HepG2 (cell line): ENCODE measurements around the gene OLR1. TPM values are rescaled to one million over a fixed set of nuclear protein-coding genes. Genes with fewer than 3 reads are reported as not detected.

ENCODE experiments used
- CAMTA2 ChIP-seq: sonication (generic); formaldehyde crosslinking; IDR thresholded peaks from 2 replicates; pipeline ENCODE4 v1.4.0; 2020; ENCODE audit warnings: mild to moderate bottlenecking, missing genetic modification reagents, borderline replicate concordance
- CCDC6 ChIP-seq: sonication (generic); formaldehyde crosslinking; IDR thresholded peaks from 2 replicates; pipeline ENCODE4 v1.8.1; 2022; ENCODE audit warnings: mild to moderate bottlenecking, missing genetic modification reagents, moderate library complexity
- HIVEP1 ChIP-seq: sonication (generic); formaldehyde crosslinking; IDR thresholded peaks from 2 replicates; pipeline ENCODE4 v1.4.0; 2020; ENCODE audit warnings: mild to moderate bottlenecking, missing genetic modification reagents
- HNRNPL ChIP-seq: fragments of 200-400 bp; formaldehyde crosslinking; IDR thresholded peaks from 2 replicates; pipeline ENCODE4 v1.6.1; 2017; ENCODE audit warnings: mild to moderate bottlenecking, low read depth, low read length
- HOXA3 ChIP-seq: sonication (generic); formaldehyde crosslinking; IDR thresholded peaks from 2 replicates; pipeline ENCODE4 v1.5.0; 2020; ENCODE audit warnings: missing genetic modification reagents
- MAX ChIP-seq: IDR thresholded peaks from 2 replicates; pipeline ENCODE4 v1.6.1; 2012; ENCODE audit warnings: inconsistent platforms
- NFE2 ChIP-seq: sonication (generic); formaldehyde crosslinking; IDR thresholded peaks from 2 replicates; pipeline ENCODE4 v1.4.0; 2020; ENCODE audit warnings: missing genetic modification reagents
- PAXIP1 ChIP-seq: sonication (generic); formaldehyde crosslinking; conservative IDR thresholded peaks from 2 replicates; pipeline ENCODE4 v1.4.0; 2020; ENCODE audit warnings: mild to moderate bottlenecking, missing genetic modification reagents, moderate library complexity
- RFXANK ChIP-seq: IDR thresholded peaks from 2 replicates; pipeline ENCODE4 v1.6.1; 2016
- SP5 ChIP-seq: IDR thresholded peaks from 2 replicates; pipeline ENCODE4 v1.6.1; 2016; ENCODE audit warnings: low read depth, borderline replicate concordance
- U2AF2 ChIP-seq: fragments of 200-400 bp; formaldehyde crosslinking; IDR thresholded peaks from 2 replicates; pipeline ENCODE4 v1.6.1; 2017; ENCODE audit warnings: low read depth, mild to moderate bottlenecking, low read length
- ZBTB1 ChIP-seq: sonication (generic); formaldehyde crosslinking; IDR thresholded peaks from 2 replicates; pipeline ENCODE4 v1.4.0; 2020; ENCODE audit warnings: missing genetic modification reagents, borderline replicate concordance
- ZBTB21 ChIP-seq: sonication (generic); formaldehyde crosslinking; IDR thresholded peaks from 2 replicates; pipeline ENCODE4 v1.4.0; 2020; ENCODE audit warnings: missing genetic modification reagents
- ZFX ChIP-seq: sonication (generic); formaldehyde crosslinking; IDR thresholded peaks from 2 replicates; pipeline ENCODE4 v1.4.0; 2020; ENCODE audit warnings: mild to moderate bottlenecking, low read depth, missing genetic modification reagents, moderate library complexity
- ZNF326 ChIP-seq: sonication (generic); formaldehyde crosslinking; IDR thresholded peaks from 2 replicates; pipeline ENCODE4 v1.4.0; 2020; ENCODE audit warnings: missing genetic modification reagents, borderline replicate concordance
- ZNF431 ChIP-seq: sonication (generic); formaldehyde crosslinking; IDR thresholded peaks from 2 replicates; pipeline ENCODE4 v1.9.0; 2022; ENCODE audit warnings: missing genetic modification reagents, low read depth, mild to moderate bottlenecking, borderline replicate concordance
- ZNF556 ChIP-seq: sonication (generic); formaldehyde crosslinking; IDR thresholded peaks from 2 replicates; pipeline ENCODE4 v1.4.0; 2020; ENCODE audit warnings: mild to moderate bottlenecking, missing genetic modification reagents, borderline replicate concordance
- ZNF598 ChIP-seq: sonication (generic); formaldehyde crosslinking; IDR thresholded peaks from 2 replicates; pipeline ENCODE4 v1.5.1; 2020; ENCODE audit warnings: mild to moderate bottlenecking, missing genetic modification reagents, borderline replicate concordance
- ZNF709 ChIP-seq: sonication (generic); formaldehyde crosslinking; IDR thresholded peaks from 2 replicates; pipeline ENCODE4 v1.5.0; 2020; ENCODE audit warnings: mild to moderate bottlenecking, missing genetic modification reagents
- ZNF878 ChIP-seq: sonication (generic); formaldehyde crosslinking; IDR thresholded peaks from 2 replicates; pipeline ENCODE4 v1.8.1; 2023; ENCODE audit warnings: mild to moderate bottlenecking, missing genetic modification reagents, moderate library complexity
- polyA plus RNA-seq, 8 experiments: library from polyadenylated mRNA; depleted of rRNA in 3 of 8; stranded (reverse) in 7 of 8; unstranded in 1 of 8; fragments of >200 nt; fragmentation: Illumina TruSeq in 4 of 8; extraction: Trizol in 4 of 8; gene quantifications; 2 replicates each; pipeline versions ENCODE4 v1.2.1 to v1.2.3, GENCODE V29; 2011 to 2016; ENCODE audit warnings: low read depth in 4 of 8, missing spikeins in 1 of 8, mixed read lengths in 1 of 8; ENCODE audit not compliant: insufficient read depth in 1 of 8
- total RNA-seq, 5 experiments: library from RNA; depleted of rRNA; stranded (reverse); fragments of >200 nt; fragmentation: Illumina TruSeq; extraction: Trizol; gene quantifications; 2 replicates each; pipeline ENCODE4 v1.2.3, GENCODE V29; 2016; ENCODE audit warnings: low read depth in 1 of 5
- TF ChIP-seq, protein P1 (sequence below): sonication (generic); formaldehyde crosslinking; IDR thresholded peaks from 2 replicates; pipeline ENCODE4 v1.5.1; 2020; ENCODE audit warnings: missing genetic modification reagents, mild to moderate bottlenecking, borderline replicate concordance
- TF ChIP-seq, protein P2 (sequence below): sonication (generic); formaldehyde crosslinking; IDR thresholded peaks from 2 replicates; pipeline ENCODE4 v1.5.1; 2020; ENCODE audit warnings: mild to moderate bottlenecking, missing genetic modification reagents, moderate library complexity

OLR1 gene
- total and polyA plus RNA-seq, 2 of the 13 experiments (the other 11 are each of a cell fraction or from before 2014, with no cell fraction given) = not detected

DNA sequence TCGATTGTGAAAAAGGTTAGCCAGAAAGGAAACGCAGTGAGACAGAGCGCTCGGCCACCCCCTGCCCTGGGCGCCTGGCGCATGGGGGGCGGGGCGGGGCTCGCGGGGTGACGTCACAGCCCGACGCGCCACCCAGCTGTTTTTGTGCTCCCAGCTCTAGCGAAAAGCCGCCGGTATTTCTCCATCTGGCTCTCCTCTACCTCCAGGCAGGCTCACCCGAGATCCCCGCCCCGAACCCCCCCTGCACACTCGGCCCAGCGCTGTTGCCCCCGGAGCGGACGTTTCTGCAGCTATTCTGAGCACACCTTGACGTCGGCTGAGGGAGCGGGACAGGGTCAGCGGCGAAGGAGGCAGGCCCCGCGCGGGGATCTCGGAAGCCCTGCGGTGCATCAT, 40.8 kb upstream of the OLR1 start, which contains the start of gene GABARAPL1 (continued):
- TF ChIP-seq MAX = peak; percentile 42; the same call in 1 of the 2 replicates
- no peak for TF ChIP-seq ZNF598 (CRISPR knock-in tag)
- TF ChIP-seq NFE2 (CRISPR knock-in tag) = no peak
- TF ChIP-seq ZNF431 = no peak
- TF ChIP-seq ZNF878 (CRISPR knock-in tag) = no peak
- TF ChIP-seq RFXANK (CRISPR knock-in tag) = no peak
- TF ChIP-seq, protein P1, sequence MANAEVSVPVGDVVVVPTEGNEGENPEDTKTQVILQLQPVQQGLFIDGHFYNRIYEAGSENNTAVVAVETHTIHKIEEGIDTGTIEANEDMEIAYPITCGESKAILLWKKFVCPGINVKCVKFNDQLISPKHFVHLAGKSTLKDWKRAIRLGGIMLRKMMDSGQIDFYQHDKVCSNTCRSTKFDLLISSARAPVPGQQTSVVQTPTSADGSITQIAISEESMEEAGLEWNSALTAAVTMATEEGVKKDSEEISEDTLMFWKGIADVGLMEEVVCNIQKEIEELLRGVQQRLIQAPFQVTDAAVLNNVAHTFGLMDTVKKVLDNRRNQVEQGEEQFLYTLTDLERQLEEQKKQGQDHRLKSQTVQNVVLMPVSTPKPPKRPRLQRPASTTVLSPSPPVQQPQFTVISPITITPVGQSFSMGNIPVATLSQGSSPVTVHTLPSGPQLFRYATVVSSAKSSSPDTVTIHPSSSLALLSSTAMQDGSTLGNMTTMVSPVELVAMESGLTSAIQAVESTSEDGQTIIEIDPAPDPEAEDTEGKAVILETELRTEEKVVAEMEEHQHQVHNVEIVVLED = 0 out of 2 replicates have a peak, but pooled peaks have one; percentile 15
- no peak for TF ChIP-seq CCDC6 (CRISPR knock-in tag)
- TF ChIP-seq SP5 (CRISPR knock-in tag) = 0 out of 2 replicates have a peak, but pooled peaks have one; percentile 1
- TF ChIP-seq HNRNPL = 0 out of 2 replicates have a peak, but pooled peaks have one; percentile 8
- 0 out of 2 replicates have a peak, but pooled peaks have one; percentile 61 for TF ChIP-seq ZNF556
- TF ChIP-seq HIVEP1 = no peak
- 0 out of 2 replicates have a peak, but pooled peaks have one; percentile 24 for TF ChIP-seq PAXIP1 (CRISPR knock-in tag)
- TF ChIP-seq ZNF709 (CRISPR knock-in tag) = no peak
- TF ChIP-seq ZFX (CRISPR knock-in tag) = peak; percentile 59; the same call in 1 of the 2 replicates
- peak; percentile 75 for TF ChIP-seq ZBTB21 (CRISPR knock-in tag)
- 0 out of 2 replicates have a peak, but pooled peaks have one; percentile 41 for TF ChIP-seq CAMTA2 (CRISPR knock-in tag)
- no peak for TF ChIP-seq ZNF326 (CRISPR knock-in tag)
- TF ChIP-seq, protein P2, sequence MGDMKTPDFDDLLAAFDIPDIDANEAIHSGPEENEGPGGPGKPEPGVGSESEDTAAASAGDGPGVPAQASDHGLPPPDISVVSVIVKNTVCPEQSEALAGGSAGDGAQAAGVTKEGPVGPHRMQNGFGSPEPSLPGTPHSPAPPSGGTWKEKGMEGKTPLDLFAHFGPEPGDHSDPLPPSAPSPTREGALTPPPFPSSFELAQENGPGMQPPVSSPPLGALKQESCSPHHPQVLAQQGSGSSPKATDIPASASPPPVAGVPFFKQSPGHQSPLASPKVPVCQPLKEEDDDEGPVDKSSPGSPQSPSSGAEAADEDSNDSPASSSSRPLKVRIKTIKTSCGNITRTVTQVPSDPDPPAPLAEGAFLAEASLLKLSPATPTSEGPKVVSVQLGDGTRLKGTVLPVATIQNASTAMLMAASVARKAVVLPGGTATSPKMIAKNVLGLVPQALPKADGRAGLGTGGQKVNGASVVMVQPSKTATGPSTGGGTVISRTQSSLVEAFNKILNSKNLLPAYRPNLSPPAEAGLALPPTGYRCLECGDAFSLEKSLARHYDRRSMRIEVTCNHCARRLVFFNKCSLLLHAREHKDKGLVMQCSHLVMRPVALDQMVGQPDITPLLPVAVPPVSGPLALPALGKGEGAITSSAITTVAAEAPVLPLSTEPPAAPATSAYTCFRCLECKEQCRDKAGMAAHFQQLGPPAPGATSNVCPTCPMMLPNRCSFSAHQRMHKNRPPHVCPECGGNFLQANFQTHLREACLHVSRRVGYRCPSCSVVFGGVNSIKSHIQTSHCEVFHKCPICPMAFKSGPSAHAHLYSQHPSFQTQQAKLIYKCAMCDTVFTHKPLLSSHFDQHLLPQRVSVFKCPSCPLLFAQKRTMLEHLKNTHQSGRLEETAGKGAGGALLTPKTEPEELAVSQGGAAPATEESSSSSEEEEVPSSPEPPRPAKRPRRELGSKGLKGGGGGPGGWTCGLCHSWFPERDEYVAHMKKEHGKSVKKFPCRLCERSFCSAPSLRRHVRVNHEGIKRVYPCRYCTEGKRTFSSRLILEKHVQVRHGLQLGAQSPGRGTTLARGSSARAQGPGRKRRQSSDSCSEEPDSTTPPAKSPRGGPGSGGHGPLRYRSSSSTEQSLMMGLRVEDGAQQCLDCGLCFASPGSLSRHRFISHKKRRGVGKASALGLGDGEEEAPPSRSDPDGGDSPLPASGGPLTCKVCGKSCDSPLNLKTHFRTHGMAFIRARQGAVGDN = peak; percentile 62
- TF ChIP-seq ZBTB1 (CRISPR knock-in tag) = no peak
- no peak for TF ChIP-seq U2AF2
- TF ChIP-seq HOXA3 (CRISPR knock-in tag) = peak; percentile 81
